ENCODE data around the gene MFN2. TPM values are rescaled to one million over a fixed set of nuclear protein-coding genes. Genes with fewer than 3 reads are reported as not detected.

The MFN2 gene
- polyA plus RNA-seq, 1 donor, result 72.6 TPM

DNA sequence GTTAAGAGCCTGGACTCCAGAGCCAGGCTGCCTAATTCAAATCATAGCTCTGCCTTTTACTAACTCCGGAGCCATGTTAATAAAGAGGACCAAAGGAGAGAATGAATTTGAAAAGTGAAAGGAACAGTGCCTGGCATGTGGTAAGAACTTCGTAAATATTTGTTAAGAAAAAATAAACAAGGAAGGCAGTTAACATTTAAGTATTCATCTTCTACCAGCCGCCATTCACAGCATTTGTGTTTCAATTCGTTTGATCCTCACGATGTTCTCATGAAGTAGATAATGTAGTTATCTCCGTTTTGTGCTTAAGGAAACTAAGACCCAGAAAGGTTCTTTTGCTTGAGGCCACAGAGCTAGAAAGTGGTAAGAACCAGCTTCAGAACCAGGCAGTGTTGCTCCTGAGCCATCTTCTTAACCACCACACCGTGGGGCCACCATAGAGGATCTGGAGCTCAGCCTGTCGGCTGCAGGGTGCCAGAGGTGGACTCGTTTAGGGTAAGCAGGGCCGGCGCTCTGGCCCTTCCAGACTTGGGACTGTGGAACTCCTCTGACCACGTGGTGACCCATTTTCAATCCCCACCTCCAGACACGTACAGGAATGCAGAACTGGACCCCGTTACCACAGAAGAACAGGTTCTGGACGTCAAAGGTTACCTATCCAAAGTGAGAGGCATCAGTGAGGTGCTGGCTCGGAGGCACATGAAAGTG lies 11.9 kb downstream of the MFN2 start:
- WGBS (ENCODE audit: insufficient coverage, low lambda C conversion rate), result 100% methylated on average over 1 of the region's 16 CpGs
- peaks cover 76% of the 10 kb centered on the region for H3K36me3 ChIP-seq (ENCODE audit: control insufficient read depth, insufficient read depth, low read length)
- DNase-seq, result no peak

GRCh38 chr1:11997081-11997850 lies 17.0 kb downstream of the MFN2 start:
- H3K27ac ChIP-seq (ENCODE audit: low read length), result no peak overlapping the region
- WGBS (ENCODE audit: insufficient coverage, low lambda C conversion rate), result no CpG with 5 or more reads among the region's 5 CpGs
- H3K27me3 ChIP-seq (ENCODE audit: control insufficient read depth, insufficient read depth, low read length), result no peaks in the 10 kb centered on the region
- DNase-seq, result no peak
- no peak overlapping the region for H3K4me3 ChIP-seq (ENCODE audit: low read length)
- H3K4me1 ChIP-seq (ENCODE audit: control insufficient read depth, insufficient read depth, low read length), result no peaks in the 10 kb centered on the region
- H3K36me3 ChIP-seq (ENCODE audit: control insufficient read depth, insufficient read depth, low read length), result peaks cover 76% of the 10 kb centered on the region
- no peaks in the 10 kb centered on the region for H3K9me3 ChIP-seq (ENCODE audit: control insufficient read depth, low read depth, low read length)

More for the DNA sequence above, 11.9 kb downstream of the MFN2 start:
- Histone ChIP-seq H3K27ac (ENCODE audit: low read length) (no peak overlapping the region), H3K4me3 (ENCODE audit: low read length) (no peak overlapping the region), H3K4me1 (ENCODE audit: control insufficient read depth, insufficient read depth, low read length) (no peaks in the 10 kb centered on the region), H3K27me3 (ENCODE audit: control insufficient read depth, insufficient read depth, low read length) (no peaks in the 10 kb centered on the region), H3K9me3 (ENCODE audit: control insufficient read depth, low read depth, low read length) (no peaks in the 10 kb centered on the region)

DNA sequence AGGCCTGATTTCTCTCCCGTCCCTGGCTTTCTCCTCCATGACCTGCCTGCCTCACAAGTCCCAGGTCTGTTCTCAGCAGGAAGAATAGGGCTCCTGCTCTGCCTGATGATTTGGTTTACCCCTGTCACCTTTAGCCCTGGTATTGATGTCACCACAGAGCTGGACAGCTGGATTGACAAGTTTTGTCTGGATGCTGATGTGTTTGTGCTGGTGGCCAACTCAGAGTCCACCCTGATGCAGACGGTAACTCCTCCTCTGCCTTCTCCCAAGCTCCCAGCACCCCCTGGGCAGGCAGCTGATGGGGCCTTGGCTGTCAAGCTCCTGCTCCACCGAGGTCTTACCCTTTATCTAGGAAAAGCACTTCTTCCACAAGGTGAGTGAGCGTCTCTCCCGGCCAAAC lies 18.4 kb downstream of the MFN2 start:
- H3K9me3 ChIP-seq (ENCODE audit: control insufficient read depth, low read depth, low read length), result no peaks in the 10 kb centered on the region
- H3K27me3 ChIP-seq (ENCODE audit: control insufficient read depth, insufficient read depth, low read length), result no peaks in the 10 kb centered on the region
- DNase-seq, result no peak
- WGBS (ENCODE audit: insufficient coverage, low lambda C conversion rate), result no CpG with 5 or more reads among the region's 5 CpGs
- peaks cover 1% of the 10 kb centered on the region for H3K4me1 ChIP-seq (ENCODE audit: control insufficient read depth, insufficient read depth, low read length)
- H3K4me3 ChIP-seq (ENCODE audit: low read length), result no peak overlapping the region
- H3K36me3 ChIP-seq (ENCODE audit: control insufficient read depth, insufficient read depth, low read length), result peaks cover 80% of the 10 kb centered on the region
- no peak overlapping the region for H3K27ac ChIP-seq (ENCODE audit: low read length)

- peaks cover 7% of the 10 kb centered on the region for H3K4me1 ChIP-seq (ENCODE audit: control insufficient read depth, insufficient read depth, low read length)
- no peak for DNase-seq
- H3K27ac ChIP-seq (ENCODE audit: low read length), result no peak overlapping the region
- no CpG with 5 or more reads among the region's 3 CpGs for WGBS (ENCODE audit: insufficient coverage, low lambda C conversion rate)
- no peak overlapping the region for H3K4me3 ChIP-seq (ENCODE audit: low read length)
- peaks cover 83% of the 10 kb centered on the region for H3K36me3 ChIP-seq (ENCODE audit: control insufficient read depth, insufficient read depth, low read length)
- no peaks in the 10 kb centered on the region for H3K9me3 ChIP-seq (ENCODE audit: control insufficient read depth, low read depth, low read length)
- no peaks in the 10 kb centered on the region for H3K27me3 ChIP-seq (ENCODE audit: control insufficient read depth, insufficient read depth, low read length)
Measured at GRCh38 chr1:11999236-11999635, 19.0 kb downstream of the MFN2 start.

- Histone ChIP-seq H3K9me3 (ENCODE audit: control insufficient read depth, low read depth, low read length) (no peaks in the 10 kb centered on the region), H3K27ac (ENCODE audit: low read length) (no peak overlapping the region), H3K4me1 (ENCODE audit: control insufficient read depth, insufficient read depth, low read length) (peaks cover 15% of the 10 kb centered on the region), H3K36me3 (ENCODE audit: control insufficient read depth, insufficient read depth, low read length) (peaks cover 85% of the 10 kb centered on the region), H3K27me3 (ENCODE audit: control insufficient read depth, insufficient read depth, low read length) (no peaks in the 10 kb centered on the region), H3K4me3 (ENCODE audit: low read length) (no peak overlapping the region)
- no CpG with 5 or more reads among the region's 14 CpGs for WGBS (ENCODE audit: insufficient coverage, low lambda C conversion rate)
- no peak for DNase-seq
Measured at GRCh38 chr1:12001249-12001917, 21.1 kb downstream of the MFN2 start.

DNA sequence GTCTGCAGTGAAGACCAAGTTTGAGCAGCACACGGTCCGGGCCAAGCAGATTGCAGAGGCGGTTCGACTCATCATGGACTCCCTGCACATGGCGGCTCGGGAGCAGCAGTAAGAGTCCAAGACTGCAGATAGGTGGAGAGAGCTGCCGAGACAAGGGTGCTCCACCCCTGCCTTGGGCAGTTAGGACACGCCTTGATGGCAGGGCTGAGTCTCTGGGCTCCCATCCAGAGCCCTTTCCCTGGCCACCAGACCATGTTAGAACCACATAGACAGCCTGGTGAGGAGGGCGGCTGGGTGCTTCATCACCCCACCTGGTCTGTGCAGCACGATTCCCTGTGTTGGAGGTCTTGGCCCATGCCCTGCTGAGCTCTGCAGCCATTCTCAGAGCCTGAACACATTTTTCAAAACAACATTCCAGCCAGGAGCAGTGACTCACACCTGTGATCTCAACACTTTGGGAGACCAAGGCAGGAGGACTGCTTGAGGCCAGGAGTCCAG lies 21.8 kb downstream of the MFN2 start:
- H3K27ac ChIP-seq (ENCODE audit: low read length), result no peak overlapping the region
- no CpG with 5 or more reads among the region's 10 CpGs for WGBS (ENCODE audit: insufficient coverage, low lambda C conversion rate)

GRCh38 chr1:12003762-12004161 lies 23.5 kb downstream of the MFN2 start:
- no peaks in the 10 kb centered on the region for H3K27me3 ChIP-seq (ENCODE audit: control insufficient read depth, insufficient read depth, low read length)
- 98% methylated on average over 6 of the region's 12 CpGs for WGBS (ENCODE audit: insufficient coverage, low lambda C conversion rate)
- H3K4me3 ChIP-seq (ENCODE audit: low read length), result no peak overlapping the region
- peaks cover 5% of the 10 kb centered on the region for H3K9me3 ChIP-seq (ENCODE audit: control insufficient read depth, low read depth, low read length)
- peak overlapping the region; percentile 83 for H3K27ac ChIP-seq (ENCODE audit: low read length)
- H3K36me3 ChIP-seq (ENCODE audit: control insufficient read depth, insufficient read depth, low read length), result peaks cover 80% of the 10 kb centered on the region
- DNase-seq, result no peak
- peaks cover 15% of the 10 kb centered on the region for H3K4me1 ChIP-seq (ENCODE audit: control insufficient read depth, insufficient read depth, low read length)

More for the DNA sequence above, 21.8 kb downstream of the MFN2 start:
- peaks cover 15% of the 10 kb centered on the region for H3K4me1 ChIP-seq (ENCODE audit: control insufficient read depth, insufficient read depth, low read length)
- no peak overlapping the region for H3K4me3 ChIP-seq (ENCODE audit: low read length)
- H3K27me3 ChIP-seq (ENCODE audit: control insufficient read depth, insufficient read depth, low read length), result no peaks in the 10 kb centered on the region
- H3K9me3 ChIP-seq (ENCODE audit: control insufficient read depth, low read depth, low read length), result no peaks in the 10 kb centered on the region
- no peak for DNase-seq
- peaks cover 85% of the 10 kb centered on the region for H3K36me3 ChIP-seq (ENCODE audit: control insufficient read depth, insufficient read depth, low read length)

GRCh38 chr1:12005488-12006166 lies 25.4 kb downstream of the MFN2 start:
- H3K27ac ChIP-seq (ENCODE audit: low read length), result no peak overlapping the region
- no CpG with 5 or more reads among the region's 9 CpGs for WGBS (ENCODE audit: insufficient coverage, low lambda C conversion rate)
- no peaks in the 10 kb centered on the region for H3K27me3 ChIP-seq (ENCODE audit: control insufficient read depth, insufficient read depth, low read length)
- peaks cover 82% of the 10 kb centered on the region for H3K36me3 ChIP-seq (ENCODE audit: control insufficient read depth, insufficient read depth, low read length)
- peaks cover 15% of the 10 kb centered on the region for H3K4me1 ChIP-seq (ENCODE audit: control insufficient read depth, insufficient read depth, low read length)
- H3K4me3 ChIP-seq (ENCODE audit: low read length), result no peak overlapping the region
- peaks cover 9% of the 10 kb centered on the region for H3K9me3 ChIP-seq (ENCODE audit: control insufficient read depth, low read depth, low read length)
- DNase-seq, result no peak

- Histone ChIP-seq H3K4me3 (ENCODE audit: low read length) (no peak overlapping the region), H3K9me3 (ENCODE audit: control insufficient read depth, low read depth, low read length) (peaks cover 9% of the 10 kb centered on the region), H3K4me1 (ENCODE audit: control insufficient read depth, insufficient read depth, low read length) (peaks cover 15% of the 10 kb centered on the region), H3K36me3 (ENCODE audit: control insufficient read depth, insufficient read depth, low read length) (peaks cover 84% of the 10 kb centered on the region), H3K27me3 (ENCODE audit: control insufficient read depth, insufficient read depth, low read length) (no peaks in the 10 kb centered on the region), H3K27ac (ENCODE audit: low read length) (no peak overlapping the region)
- 100% methylated on average over 2 of the region's 17 CpGs for WGBS (ENCODE audit: insufficient coverage, low lambda C conversion rate)
- no peak for DNase-seq
Measured at GRCh38 chr1:12006167-12006921, 26.1 kb downstream of the MFN2 start.
